ENCODE data around the gene CYBC1.

- TF ChIP-seq CTCF (IDR thresholded peaks at IDR 0.05; ENCODE audit: control extremely low read depth in 1 of 3, insufficient read depth in 1 of 3, low read depth in 1 of 3, low read length in 3 of 3) (no peak), POLR2A (IDR thresholded peaks at IDR 0.05; ENCODE audit: control extremely low read depth in 1 of 2, low read depth in 2 of 2, low read length in 2 of 2) (no peak), EZH2 (IDR thresholded peaks at IDR 0.05; ENCODE audit: low read depth, low read length, severe bottlenecking) (no peak), TBP (IDR thresholded peaks at IDR 0.05; ENCODE audit: low read depth, low read length) (no peak), MAFK (IDR thresholded peaks at IDR 0.05; ENCODE audit: low read depth, low read length) (no peak), SUZ12 (IDR thresholded peaks at IDR 0.05; ENCODE audit: low read length) (no peak), ATF2 (IDR thresholded peaks at IDR 0.05; ENCODE audit: low read length) (no peak), CBX8 (IDR thresholded peaks at IDR 0.05; ENCODE audit: borderline replicate concordance, low read depth, low read length) (no peak)
Observed at GRCh38 chr17:82415786-82416185, 34.8 kb downstream of the CYBC1 start.

All from H1 (cell line).